ENCODE data around the gene GLDN. TPM values are rescaled to one million over a fixed set of nuclear protein-coding genes. Genes with fewer than 3 reads are reported as not detected.

Gene GLDN
- total and polyA plus RNA-seq, 2 experiments from 2014 or later: 0.32 to 1.2 TPM

DNA sequence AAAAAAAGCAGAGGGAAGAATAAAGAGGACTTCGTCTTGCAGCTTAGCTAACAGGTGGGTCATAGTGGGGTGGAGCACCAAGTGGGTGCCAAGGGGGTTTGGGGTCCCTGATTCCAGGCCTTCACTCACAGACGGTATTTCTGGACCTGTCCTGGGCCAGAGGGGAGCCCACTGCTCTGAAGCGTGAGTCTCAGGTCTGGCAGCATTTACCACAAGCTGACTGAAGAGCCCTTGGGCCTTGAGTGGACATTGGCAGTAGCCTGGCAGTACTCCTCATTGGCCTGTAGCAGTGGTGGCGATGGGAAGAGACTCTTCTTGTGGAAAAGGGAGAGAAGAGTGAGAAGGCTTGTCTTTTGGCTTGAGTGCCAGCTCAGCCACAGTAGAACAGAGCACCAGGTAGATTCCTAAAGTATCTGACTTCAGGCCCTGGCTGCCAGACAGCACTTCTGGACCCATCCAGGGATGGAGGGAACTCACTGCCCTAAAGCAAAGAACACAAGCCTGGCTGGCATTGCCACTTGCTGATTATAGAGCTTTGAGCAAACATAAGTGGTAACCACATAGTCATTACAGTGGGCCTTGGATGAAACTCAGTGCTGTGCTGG lies 72.9 kb downstream of the GLDN start:
- ATAC-seq (no peak), DNase-seq (ENCODE audit: low spot score) (no peak)
- H2AFZ ChIP-seq: no peak overlapping the region
- peaks cover 2% of the 10 kb centered on the region for H3K27me3 Mint-ChIP-seq (ENCODE audit: insufficient read depth, low read depth, poor library complexity)
- H4K20me1 ChIP-seq (replicated peaks; ENCODE audit: insufficient read depth): no peaks in the 10 kb centered on the region
- no peak overlapping the region for H3K4me3 Mint-ChIP-seq
- no peaks in the 10 kb centered on the region for H3K27me3 ChIP-seq (ENCODE audit: insufficient read depth)
- H3K4me2 ChIP-seq: no peak overlapping the region
- 0 out of 2 replicates have a peak, but pooled peaks cover 4% of the 10 kb centered on the region for H3K9me2 ChIP-seq (ENCODE audit: insufficient read depth)
- no peak overlapping the region for H3K27ac Mint-ChIP-seq
- no peaks in the 10 kb centered on the region for H3K9me3 Mint-ChIP-seq
- no peak overlapping the region for H3K4me3 ChIP-seq
- peaks cover 6% of the 10 kb centered on the region; the same call in 1 of the 2 replicates for H3K4me1 ChIP-seq (ENCODE audit: insufficient read depth)
- TF ChIP-seq EZH2 (IDR thresholded peaks at IDR 0.05; ENCODE audit: low read depth, unreplicated experiment) (no peak), CREB1 (CRISPR knock-in tag; IDR thresholded peaks at IDR 0.05; ENCODE audit: low read depth) (no peak), STAT1 (IDR thresholded peaks at IDR 0.05; ENCODE audit: unreplicated experiment) (no peak), JUNB (IDR thresholded peaks at IDR 0.05; ENCODE audit: unreplicated experiment) (no peak), POLR2AphosphoS5 (IDR thresholded peaks at IDR 0.05; ENCODE audit: low read depth) (no peak), EZH2phosphoT487 (IDR thresholded peaks at IDR 0.05; ENCODE audit: unreplicated experiment) (no peak), NANOG (IDR thresholded peaks at IDR 0.05; ENCODE audit: borderline replicate concordance) (no peak), ZNF331 (CRISPR knock-in tag; IDR thresholded peaks at IDR 0.05; ENCODE audit: low read depth) (no peak), ZNF114 (CRISPR knock-in tag; IDR thresholded peaks at IDR 0.05) (no peak)
- TF ChIP-seq, protein P1, sequence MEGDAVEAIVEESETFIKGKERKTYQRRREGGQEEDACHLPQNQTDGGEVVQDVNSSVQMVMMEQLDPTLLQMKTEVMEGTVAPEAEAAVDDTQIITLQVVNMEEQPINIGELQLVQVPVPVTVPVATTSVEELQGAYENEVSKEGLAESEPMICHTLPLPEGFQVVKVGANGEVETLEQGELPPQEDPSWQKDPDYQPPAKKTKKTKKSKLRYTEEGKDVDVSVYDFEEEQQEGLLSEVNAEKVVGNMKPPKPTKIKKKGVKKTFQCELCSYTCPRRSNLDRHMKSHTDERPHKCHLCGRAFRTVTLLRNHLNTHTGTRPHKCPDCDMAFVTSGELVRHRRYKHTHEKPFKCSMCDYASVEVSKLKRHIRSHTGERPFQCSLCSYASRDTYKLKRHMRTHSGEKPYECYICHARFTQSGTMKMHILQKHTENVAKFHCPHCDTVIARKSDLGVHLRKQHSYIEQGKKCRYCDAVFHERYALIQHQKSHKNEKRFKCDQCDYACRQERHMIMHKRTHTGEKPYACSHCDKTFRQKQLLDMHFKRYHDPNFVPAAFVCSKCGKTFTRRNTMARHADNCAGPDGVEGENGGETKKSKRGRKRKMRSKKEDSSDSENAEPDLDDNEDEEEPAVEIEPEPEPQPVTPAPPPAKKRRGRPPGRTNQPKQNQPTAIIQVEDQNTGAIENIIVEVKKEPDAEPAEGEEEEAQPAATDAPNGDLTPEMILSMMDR (conservative IDR thresholded peaks at IDR 0.05; ENCODE audit: low read depth in 2 of 2): no peak
- TF ChIP-seq, protein P2, sequence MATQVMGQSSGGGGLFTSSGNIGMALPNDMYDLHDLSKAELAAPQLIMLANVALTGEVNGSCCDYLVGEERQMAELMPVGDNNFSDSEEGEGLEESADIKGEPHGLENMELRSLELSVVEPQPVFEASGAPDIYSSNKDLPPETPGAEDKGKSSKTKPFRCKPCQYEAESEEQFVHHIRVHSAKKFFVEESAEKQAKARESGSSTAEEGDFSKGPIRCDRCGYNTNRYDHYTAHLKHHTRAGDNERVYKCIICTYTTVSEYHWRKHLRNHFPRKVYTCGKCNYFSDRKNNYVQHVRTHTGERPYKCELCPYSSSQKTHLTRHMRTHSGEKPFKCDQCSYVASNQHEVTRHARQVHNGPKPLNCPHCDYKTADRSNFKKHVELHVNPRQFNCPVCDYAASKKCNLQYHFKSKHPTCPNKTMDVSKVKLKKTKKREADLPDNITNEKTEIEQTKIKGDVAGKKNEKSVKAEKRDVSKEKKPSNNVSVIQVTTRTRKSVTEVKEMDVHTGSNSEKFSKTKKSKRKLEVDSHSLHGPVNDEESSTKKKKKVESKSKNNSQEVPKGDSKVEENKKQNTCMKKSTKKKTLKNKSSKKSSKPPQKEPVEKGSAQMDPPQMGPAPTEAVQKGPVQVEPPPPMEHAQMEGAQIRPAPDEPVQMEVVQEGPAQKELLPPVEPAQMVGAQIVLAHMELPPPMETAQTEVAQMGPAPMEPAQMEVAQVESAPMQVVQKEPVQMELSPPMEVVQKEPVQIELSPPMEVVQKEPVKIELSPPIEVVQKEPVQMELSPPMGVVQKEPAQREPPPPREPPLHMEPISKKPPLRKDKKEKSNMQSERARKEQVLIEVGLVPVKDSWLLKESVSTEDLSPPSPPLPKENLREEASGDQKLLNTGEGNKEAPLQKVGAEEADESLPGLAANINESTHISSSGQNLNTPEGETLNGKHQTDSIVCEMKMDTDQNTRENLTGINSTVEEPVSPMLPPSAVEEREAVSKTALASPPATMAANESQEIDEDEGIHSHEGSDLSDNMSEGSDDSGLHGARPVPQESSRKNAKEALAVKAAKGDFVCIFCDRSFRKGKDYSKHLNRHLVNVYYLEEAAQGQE (IDR thresholded peaks at IDR 0.05; ENCODE audit: unreplicated experiment): no peak
- TF ChIP-seq, protein P3, sequence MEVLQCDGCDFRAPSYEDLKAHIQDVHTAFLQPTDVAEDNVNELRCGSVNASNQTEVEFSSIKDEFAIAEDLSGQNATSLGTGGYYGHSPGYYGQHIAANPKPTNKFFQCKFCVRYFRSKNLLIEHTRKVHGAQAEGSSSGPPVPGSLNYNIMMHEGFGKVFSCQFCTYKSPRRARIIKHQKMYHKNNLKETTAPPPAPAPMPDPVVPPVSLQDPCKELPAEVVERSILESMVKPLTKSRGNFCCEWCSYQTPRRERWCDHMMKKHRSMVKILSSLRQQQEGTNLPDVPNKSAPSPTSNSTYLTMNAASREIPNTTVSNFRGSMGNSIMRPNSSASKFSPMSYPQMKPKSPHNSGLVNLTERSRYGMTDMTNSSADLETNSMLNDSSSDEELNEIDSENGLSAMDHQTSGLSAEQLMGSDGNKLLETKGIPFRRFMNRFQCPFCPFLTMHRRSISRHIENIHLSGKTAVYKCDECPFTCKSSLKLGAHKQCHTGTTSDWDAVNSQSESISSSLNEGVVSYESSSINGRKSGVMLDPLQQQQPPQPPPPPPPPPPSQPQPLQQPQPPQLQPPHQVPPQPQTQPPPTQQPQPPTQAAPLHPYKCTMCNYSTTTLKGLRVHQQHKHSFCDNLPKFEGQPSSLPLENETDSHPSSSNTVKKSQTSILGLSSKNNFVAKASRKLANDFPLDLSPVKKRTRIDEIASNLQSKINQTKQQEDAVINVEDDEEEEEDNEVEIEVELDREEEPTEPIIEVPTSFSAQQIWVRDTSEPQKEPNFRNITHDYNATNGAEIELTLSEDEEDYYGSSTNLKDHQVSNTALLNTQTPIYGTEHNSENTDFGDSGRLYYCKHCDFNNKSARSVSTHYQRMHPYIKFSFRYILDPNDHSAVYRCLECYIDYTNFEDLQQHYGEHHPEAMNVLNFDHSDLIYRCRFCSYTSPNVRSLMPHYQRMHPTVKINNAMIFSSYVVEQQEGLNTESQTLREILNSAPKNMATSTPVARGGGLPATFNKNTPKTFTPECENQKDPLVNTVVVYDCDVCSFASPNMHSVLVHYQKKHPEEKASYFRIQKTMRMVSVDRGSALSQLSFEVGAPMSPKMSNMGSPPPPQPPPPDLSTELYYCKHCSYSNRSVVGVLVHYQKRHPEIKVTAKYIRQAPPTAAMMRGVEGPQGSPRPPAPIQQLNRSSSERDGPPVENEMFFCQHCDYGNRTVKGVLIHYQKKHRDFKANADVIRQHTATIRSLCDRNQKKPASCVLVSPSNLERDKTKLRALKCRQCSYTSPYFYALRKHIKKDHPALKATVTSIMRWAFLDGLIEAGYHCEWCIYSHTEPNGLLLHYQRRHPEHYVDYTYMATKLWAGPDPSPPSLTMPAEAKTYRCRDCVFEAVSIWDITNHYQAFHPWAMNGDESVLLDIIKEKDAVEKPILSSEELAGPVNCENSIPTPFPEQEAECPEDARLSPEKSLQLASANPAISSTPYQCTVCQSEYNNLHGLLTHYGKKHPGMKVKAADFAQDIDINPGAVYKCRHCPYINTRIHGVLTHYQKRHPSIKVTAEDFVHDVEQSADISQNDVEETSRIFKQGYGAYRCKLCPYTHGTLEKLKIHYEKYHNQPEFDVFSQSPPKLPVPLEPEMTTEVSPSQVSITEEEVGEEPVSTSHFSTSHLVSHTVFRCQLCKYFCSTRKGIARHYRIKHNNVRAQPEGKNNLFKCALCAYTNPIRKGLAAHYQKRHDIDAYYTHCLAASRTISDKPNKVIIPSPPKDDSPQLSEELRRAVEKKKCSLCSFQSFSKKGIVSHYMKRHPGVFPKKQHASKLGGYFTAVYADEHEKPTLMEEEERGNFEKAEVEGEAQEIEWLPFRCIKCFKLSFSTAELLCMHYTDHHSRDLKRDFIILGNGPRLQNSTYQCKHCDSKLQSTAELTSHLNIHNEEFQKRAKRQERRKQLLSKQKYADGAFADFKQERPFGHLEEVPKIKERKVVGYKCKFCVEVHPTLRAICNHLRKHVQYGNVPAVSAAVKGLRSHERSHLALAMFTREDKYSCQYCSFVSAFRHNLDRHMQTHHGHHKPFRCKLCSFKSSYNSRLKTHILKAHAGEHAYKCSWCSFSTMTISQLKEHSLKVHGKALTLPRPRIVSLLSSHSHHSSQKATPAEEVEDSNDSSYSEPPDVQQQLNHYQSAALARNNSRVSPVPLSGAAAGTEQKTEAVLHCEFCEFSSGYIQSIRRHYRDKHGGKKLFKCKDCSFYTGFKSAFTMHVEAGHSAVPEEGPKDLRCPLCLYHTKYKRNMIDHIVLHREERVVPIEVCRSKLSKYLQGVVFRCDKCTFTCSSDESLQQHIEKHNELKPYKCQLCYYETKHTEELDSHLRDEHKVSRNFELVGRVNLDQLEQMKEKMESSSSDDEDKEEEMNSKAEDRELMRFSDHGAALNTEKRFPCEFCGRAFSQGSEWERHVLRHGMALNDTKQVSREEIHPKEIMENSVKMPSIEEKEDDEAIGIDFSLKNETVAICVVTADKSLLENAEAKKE (CRISPR knock-in tag; IDR thresholded peaks at IDR 0.05): no peak
- TF ChIP-seq, protein P4, sequence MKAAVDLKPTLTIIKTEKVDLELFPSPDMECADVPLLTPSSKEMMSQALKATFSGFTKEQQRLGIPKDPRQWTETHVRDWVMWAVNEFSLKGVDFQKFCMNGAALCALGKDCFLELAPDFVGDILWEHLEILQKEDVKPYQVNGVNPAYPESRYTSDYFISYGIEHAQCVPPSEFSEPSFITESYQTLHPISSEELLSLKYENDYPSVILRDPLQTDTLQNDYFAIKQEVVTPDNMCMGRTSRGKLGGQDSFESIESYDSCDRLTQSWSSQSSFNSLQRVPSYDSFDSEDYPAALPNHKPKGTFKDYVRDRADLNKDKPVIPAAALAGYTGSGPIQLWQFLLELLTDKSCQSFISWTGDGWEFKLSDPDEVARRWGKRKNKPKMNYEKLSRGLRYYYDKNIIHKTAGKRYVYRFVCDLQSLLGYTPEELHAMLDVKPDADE (IDR thresholded peaks at IDR 0.05): no peak
- H3K4me1 Mint-ChIP-seq: peaks cover 21% of the 10 kb centered on the region
- H3K79me2 ChIP-seq (replicated peaks; ENCODE audit: insufficient read depth): no peaks in the 10 kb centered on the region
- no peaks in the 10 kb centered on the region for H3K36me3 ChIP-seq (ENCODE audit: insufficient read depth)
- no peaks in the 10 kb centered on the region for H3F3A ChIP-seq (replicated peaks; ENCODE audit: low read depth)
- no peaks in the 10 kb centered on the region for H3K36me3 Mint-ChIP-seq (ENCODE audit: low read depth)
- no peak overlapping the region for H3K27ac ChIP-seq (ENCODE audit: low read depth)

Data from GM23338 (cell line).